SK-N-SH treated with all-trans-retinoic acid at 6 μM for 48 hours (cell line): ENCODE results near the gene SETD6.

Source experiments
- ATAC-seq: fragments of 200-7000 bp; cut with Tn5 transposase; 3 replicates; pipeline ENCODE4 v1.9.1; 2020; ENCODE audit warnings: mild to moderate bottlenecking, moderate library complexity
- ARNTL ChIP-seq: fragments of 450-650 bp; formaldehyde crosslinking; IDR thresholded peaks from 2 replicates; pipeline ENCODE4 v1.5.0; 2020; ENCODE audit warnings: low read depth, mild to moderate bottlenecking, moderate library complexity, borderline replicate concordance
- CREB5 ChIP-seq: fragments of 250-450 bp; sonication (Bioruptor Pico); IDR thresholded peaks from 2 replicates; pipeline ENCODE4 v1.5.1; 2020; ENCODE audit warnings: low read depth, mild to moderate bottlenecking, moderate library complexity
- CSDC2 ChIP-seq: fragments of 250-450 bp; sonication (Bioruptor Pico); IDR thresholded peaks from 2 replicates; pipeline ENCODE4 v1.5.0; 2020; ENCODE audit warnings: mild to moderate bottlenecking, moderate library complexity
- CSRNP3 ChIP-seq: fragments of 250-450 bp; sonication (Bioruptor Pico); IDR thresholded peaks from 2 replicates; pipeline ENCODE4 v1.5.1; 2021; ENCODE audit warnings: mild to moderate bottlenecking, moderate library complexity
- ESRRG ChIP-seq: fragments of 250-450 bp; sonication (Bioruptor Pico); IDR thresholded peaks from 2 replicates; pipeline ENCODE4 v1.6.1; 2021; ENCODE audit warnings: mild to moderate bottlenecking
- GLIS3 ChIP-seq: fragments of 250-450 bp; sonication (Bioruptor Pico); IDR thresholded peaks from 2 replicates; pipeline ENCODE4 v1.5.0; 2020; ENCODE audit warnings: mild to moderate bottlenecking, moderate library complexity
- ISL1 ChIP-seq: fragments of 250-450 bp; sonication (Bioruptor Pico); IDR thresholded peaks from 2 replicates; pipeline ENCODE4 v2.1.2; 2022; ENCODE audit warnings: mild to moderate bottlenecking, moderate library complexity
- OSR1 ChIP-seq: fragments of 250-450 bp; sonication (Bioruptor Pico); IDR thresholded peaks from 2 replicates; pipeline ENCODE4 v1.8.0; 2022; ENCODE audit warnings: moderate library complexity, mild to moderate bottlenecking, inconsistent platforms
- PATZ1 ChIP-seq: fragments of 250-450 bp; sonication (Bioruptor Pico); IDR thresholded peaks from 2 replicates; pipeline ENCODE4 v1.8.0; 2020; ENCODE audit warnings: mild to moderate bottlenecking, moderate library complexity, borderline replicate concordance
- POU6F1 ChIP-seq: fragments of 250-450 bp; sonication (Bioruptor Pico); IDR thresholded peaks from 2 replicates; pipeline ENCODE4 v1.8.0; 2021; ENCODE audit warnings: low read depth, mild to moderate bottlenecking, moderate library complexity, borderline replicate concordance
- PPARA ChIP-seq: fragments of 250-450 bp; sonication (Bioruptor Pico); IDR thresholded peaks from 2 replicates; pipeline ENCODE4 v1.5.0; 2020; ENCODE audit warnings: mild to moderate bottlenecking, borderline replicate concordance
- RARB ChIP-seq: fragments of 250-450 bp; sonication (Bioruptor Pico); IDR thresholded peaks from 2 replicates; pipeline ENCODE4 v1.8.0; 2021; ENCODE audit warnings: mild to moderate bottlenecking, moderate library complexity
- TOX ChIP-seq: fragments of 250-450 bp; sonication (Bioruptor Pico); IDR thresholded peaks from 2 replicates; pipeline ENCODE4 v1.8.0; 2021; ENCODE audit warnings: mild to moderate bottlenecking, moderate library complexity, borderline replicate concordance
- ZC3H10 ChIP-seq: fragments of 250-450 bp; sonication (Bioruptor Pico); IDR thresholded peaks from 2 replicates; pipeline ENCODE4 v1.5.1; 2021; ENCODE audit warnings: mild to moderate bottlenecking, moderate library complexity
- ZFP3 ChIP-seq: fragments of 250-450 bp; sonication (Bioruptor Pico); IDR thresholded peaks from 2 replicates; pipeline ENCODE4 v1.5.0; 2020; ENCODE audit warnings: mild to moderate bottlenecking, moderate library complexity
- ZFP30 ChIP-seq: fragments of 450-650 bp; formaldehyde crosslinking; IDR thresholded peaks from 2 replicates; pipeline ENCODE4 v1.5.0; 2022; ENCODE audit warnings: mild to moderate bottlenecking, moderate library complexity
- ZNF565 ChIP-seq: fragments of 450-650 bp; formaldehyde crosslinking; conservative IDR thresholded peaks from 2 replicates; pipeline ENCODE4 v1.5.0; 2020; ENCODE audit warnings: low read depth, mild to moderate bottlenecking, moderate library complexity
- ZNF70 ChIP-seq: fragments of 450-650 bp; formaldehyde crosslinking; IDR thresholded peaks from 2 replicates; pipeline ENCODE4 v1.5.0; 2020; ENCODE audit warnings: mild to moderate bottlenecking, moderate library complexity
- ZNF8 ChIP-seq: fragments of 450-650 bp; formaldehyde crosslinking; IDR thresholded peaks from 2 replicates; pipeline ENCODE4 v1.5.0; 2020; ENCODE audit warnings: mild to moderate bottlenecking, moderate library complexity

SETD6 gene

GRCh38 chr16:58466396-58466795 is 48.9 kb upstream of the SETD6 start:
- TF ChIP-seq ZNF70 (CRISPR knock-in tag) (no peak), ARNTL (no peak), TOX (CRISPR knock-in tag) (no peak), PPARA (CRISPR knock-in tag) (no peak), POU6F1 (no peak), CSDC2 (no peak), OSR1 (CRISPR knock-in tag) (no peak), ZNF8 (CRISPR knock-in tag) (no peak), ZNF565 (no peak), PATZ1 (CRISPR knock-in tag) (no peak), ZFP3 (CRISPR knock-in tag) (no peak), CSRNP3 (CRISPR knock-in tag) (no peak), ISL1 (CRISPR knock-in tag) (no peak)
- no peak for ATAC-seq

GRCh38 chr16:58467905-58468304 is 47.4 kb upstream of the SETD6 start:
- no peak for ATAC-seq
- TF ChIP-seq CREB5 (CRISPR knock-in tag) (no peak), ZFP30 (CRISPR knock-in tag) (no peak), ESRRG (CRISPR knock-in tag) (no peak), GLIS3 (CRISPR knock-in tag) (no peak), TOX (CRISPR knock-in tag) (no peak)

- no peak for TF ChIP-seq ESRRG (CRISPR knock-in tag)
- no peak for TF ChIP-seq OSR1 (CRISPR knock-in tag)
- TF ChIP-seq CSRNP3 (CRISPR knock-in tag) = no peak
- TF ChIP-seq RARB (CRISPR knock-in tag) = no peak
- no peak for ATAC-seq
These were observed 43.9 kb upstream of the SETD6 start for GRCh38 chr16:58471209-58471975.

GRCh38 chr16:58472266-58472665 is 43.1 kb upstream of the SETD6 start:
- ATAC-seq = no peak
- TF ChIP-seq PPARA (CRISPR knock-in tag) = no peak
- TF ChIP-seq ZFP3 (CRISPR knock-in tag) = no peak
- no peak for TF ChIP-seq CSDC2
- TF ChIP-seq GLIS3 (CRISPR knock-in tag) = no peak
- no peak for TF ChIP-seq CREB5 (CRISPR knock-in tag)
- TF ChIP-seq RARB (CRISPR knock-in tag) = no peak
- no peak for TF ChIP-seq ZNF70 (CRISPR knock-in tag)
- TF ChIP-seq ZNF565 = no peak
- no peak for TF ChIP-seq ZC3H10
- no peak for TF ChIP-seq PATZ1 (CRISPR knock-in tag)
- no peak for TF ChIP-seq ESRRG (CRISPR knock-in tag)
- no peak for TF ChIP-seq ZNF8 (CRISPR knock-in tag)
- no peak for TF ChIP-seq OSR1 (CRISPR knock-in tag)
- TF ChIP-seq POU6F1 = no peak
